ENCODE results near the gene GRIK3.

Gene GRIK3

DNA sequence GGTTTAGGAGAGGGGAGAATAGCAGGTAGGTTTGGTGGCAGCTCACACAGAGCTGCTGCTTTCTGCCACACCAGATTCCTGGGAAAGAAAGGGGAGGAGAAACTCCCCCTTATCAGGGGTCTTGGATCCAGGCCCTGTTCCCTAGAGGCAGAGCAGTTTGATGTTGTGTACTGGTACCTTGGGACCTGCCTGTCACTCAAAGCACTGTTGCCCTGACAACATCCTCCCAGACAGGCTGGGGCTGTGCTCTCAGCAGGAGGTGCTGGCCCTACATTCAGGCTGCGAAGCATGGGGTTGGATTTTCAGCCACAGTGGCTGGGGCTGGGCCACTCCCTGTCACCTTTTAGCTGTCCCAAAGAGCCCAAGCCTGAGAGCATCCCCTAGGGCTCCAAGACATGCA is 188.0 kb downstream of the GRIK3 start:
- DNase-seq = no peak

DNA sequence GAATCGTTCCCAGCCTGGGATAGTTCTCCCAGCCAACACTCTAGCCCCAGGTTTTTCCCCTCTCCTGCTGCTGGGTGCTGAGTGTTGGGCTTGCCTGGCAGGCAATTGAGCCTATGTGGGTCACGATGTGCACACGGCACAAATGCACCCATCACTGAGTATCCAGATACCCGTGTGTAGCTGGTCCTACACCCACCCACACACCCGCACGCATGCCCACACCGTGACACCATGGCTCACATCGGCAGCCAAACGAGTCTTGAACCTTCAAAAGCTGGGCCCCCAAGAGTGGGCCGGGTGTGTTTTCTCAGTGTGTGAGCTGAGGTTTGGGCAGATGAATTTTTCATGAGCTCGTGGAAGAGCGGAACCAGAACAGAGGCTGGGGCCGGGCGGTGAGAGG is 188.5 kb downstream of the GRIK3 start:
- DNase-seq = no peak

DNA sequence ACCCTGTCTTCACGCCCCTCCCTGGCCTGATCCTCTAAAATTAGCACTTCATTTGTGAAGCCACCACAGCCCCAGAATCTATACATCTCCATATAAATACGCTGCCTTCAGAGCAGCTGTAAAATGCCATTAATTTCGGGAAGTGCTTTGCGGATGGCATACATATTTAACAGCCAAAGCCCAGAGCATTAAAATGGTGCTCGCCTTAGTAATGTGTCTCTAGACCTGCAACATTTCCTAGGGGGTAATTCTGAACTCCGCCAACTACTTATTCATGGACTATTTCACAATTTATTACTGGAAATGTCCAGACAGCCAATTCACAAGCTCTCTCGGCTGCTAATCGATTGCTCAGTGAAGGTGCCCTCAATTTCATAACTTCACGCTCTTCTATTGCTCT is 189.4 kb downstream of the GRIK3 start:
- no peak for DNase-seq

DNA sequence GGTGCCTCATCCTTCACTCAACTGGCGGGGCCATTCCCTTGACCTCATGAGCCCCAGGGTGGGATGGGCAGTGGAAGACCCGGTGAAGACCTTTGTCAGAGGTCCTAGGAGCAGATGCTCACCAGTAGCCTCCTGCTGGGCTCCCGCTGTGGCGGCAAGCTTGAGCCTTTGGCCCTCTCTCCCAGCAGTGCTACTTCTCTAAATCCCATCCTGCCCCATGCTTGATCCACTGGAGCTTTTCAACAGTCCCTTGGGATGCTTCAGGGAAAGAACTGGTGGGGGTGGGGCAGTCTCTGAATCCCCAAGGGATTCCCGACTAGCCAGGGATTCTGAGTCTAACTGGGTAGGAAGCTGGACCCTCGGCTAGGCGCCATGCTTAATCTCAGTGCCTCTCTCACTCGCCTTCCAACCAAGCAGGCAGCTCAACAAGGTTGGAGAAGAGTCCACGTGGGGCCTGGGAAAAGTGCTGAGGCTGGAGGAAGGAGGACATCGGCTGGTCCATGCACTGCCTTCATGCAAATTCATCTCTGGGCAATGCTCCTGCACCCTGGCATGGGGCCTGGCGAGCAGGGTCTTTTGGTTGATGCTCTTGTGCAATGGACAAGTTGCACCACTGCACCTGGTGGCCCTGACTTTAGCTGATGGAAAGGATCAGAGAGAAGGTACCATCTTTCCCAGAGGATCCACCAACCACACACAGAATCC is 190.3 kb downstream of the GRIK3 start:
- DNase-seq = no peak

DNA sequence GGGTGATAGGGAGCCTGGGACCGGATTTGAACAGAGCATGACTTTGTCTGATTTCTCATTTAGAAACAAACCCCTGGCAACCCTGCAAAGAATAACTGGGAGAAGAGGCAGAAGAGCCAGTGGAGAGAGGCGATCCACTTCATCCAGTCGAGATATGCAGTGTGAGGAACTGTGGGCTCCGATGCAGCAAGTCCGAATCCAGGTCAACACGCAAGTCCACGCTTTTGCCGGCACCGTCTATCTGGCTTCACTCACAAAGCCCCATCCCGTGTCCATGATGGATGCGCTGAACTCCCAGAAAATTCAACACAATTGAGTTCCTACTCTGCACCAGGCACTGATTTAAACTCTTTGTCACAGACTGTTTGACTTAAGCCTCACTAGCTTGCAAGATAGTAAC is 191.3 kb downstream of the GRIK3 start:
- DNase-seq = no peak

DNA sequence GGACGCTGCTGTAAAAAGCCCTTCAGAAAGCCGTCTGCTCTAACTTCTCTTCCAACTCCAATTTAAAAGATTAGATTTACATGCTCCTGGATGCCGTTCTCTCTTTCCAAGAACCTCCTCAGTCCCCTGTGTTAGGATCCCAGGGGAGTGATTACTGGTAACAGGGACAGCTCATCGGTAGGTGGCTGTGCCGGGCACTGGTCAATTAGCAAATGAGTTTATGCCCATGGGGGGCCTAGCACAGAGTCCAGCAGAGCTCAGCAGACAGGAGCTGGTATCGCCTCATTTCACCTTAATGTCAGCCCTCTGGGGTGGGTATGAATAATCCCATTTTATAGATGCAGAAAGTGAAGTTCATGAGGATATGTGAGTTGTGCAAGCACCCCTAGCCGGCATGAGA is 191.9 kb downstream of the GRIK3 start:
- DNase-seq = no peak

DNA sequence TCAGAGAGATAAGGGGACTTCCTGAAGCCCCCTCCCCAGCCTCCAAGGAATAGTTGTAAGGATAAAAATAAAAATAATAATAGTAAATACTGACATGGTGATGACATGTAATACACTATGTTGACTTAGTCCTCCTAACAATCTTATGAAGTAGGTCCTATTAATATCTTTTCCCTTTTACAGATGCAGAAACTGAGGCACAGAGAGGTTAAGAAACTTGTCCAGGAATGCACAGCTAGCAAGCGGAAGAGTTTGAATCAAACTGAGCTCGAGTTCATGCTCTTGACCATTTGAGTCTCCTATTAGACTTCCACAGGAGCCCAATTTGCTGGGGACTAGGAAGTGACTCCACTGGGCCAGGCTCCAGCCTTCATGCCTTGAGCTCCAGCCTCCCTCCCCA is 194.8 kb downstream of the GRIK3 start:
- no peak for DNase-seq

DNA sequence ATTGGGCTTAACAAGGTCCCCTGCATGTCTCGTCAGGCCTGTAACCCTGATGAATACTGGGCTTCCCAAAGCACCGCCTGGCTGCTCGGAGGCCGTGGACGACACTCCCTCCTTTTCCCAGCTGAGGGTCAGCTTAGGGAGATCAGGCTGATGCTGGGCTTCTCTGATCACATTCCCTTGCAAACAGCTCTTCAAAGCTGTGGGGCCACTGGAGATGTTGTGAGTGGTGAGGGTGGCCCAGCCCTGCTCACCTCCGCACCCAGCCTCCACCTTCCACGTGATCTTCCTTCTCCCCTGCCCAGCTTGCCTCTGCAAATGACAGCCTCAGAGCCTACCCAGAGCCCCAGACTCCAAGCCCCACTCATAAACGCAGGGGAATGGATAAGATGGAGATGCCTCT is 195.4 kb downstream of the GRIK3 start:
- DNase-seq = no peak

DNA sequence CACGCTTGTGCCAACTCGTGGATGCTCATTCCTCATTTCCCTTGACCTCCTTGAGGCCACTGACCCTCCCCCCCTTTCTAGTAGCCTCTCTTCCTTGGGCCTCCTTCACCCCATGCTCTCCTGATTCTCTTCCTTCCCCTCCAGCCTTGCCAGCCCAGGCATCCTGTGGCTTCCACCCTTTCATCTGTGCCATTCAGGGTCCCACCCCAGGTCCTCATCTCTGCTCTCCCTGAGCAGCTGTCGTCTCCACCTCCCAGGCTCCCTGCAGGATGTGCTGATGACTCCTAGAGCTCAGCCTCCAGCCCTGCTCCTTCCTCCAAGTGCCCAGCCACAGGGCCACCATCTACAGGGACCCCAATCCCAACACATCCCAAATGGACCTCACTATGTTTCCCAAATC is 197.4 kb downstream of the GRIK3 start:
- DNase-seq = no peak

DNA sequence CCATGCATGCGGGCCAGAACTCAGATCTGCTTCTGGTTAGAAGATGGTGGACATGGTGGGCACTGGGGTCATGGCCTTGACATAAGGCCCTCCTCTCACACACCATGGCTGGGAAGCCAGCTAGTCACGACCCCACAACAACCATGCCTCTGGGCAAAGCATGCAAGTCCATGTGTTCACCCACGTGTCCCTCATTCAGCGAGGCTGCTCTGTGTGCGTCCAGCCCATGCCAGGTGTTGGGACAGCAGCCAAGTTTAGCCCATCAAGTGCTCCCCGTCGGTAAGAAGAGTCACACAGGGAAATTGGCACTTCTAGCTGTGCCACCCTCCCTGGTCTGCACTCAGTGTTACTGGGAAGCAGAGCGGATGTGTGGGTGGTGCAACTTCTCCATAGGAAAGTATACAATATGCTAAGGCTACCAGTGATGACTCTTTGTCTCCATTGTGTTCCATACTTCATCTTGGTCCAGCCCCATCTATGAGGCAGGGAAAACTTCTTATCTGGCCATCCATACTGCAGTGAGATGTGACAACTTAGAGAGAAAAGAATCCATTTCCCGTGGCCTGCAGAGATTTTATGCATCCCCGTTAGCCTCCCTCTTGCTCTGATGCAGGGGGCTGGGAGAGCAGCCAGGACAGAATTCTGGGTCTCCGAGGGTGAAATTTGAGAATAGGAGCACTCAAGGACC is 198.0 kb downstream of the GRIK3 start:
- peak; percentile 50 to 66 for DNase-seq

DNA sequence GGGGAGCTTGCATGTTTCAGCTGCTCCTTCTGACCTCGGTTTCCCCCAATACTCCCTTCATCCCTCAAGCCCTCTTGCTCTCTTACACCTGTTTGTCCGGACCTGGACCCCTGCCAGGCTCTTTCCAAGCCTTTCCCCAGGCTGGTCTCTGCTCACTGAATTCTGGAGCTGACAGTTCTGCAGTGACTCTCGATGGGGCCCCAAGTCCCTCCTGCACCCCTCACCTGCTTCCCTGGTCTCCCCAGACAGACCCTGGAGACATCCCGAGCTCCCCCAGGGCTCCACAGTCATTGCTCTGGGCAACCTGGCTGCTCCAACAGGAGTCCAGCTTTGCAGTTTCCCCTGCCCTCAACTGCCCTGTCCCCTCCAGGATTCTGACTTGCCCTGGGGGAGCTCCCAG is 198.6 kb downstream of the GRIK3 start:
- DNase-seq = no peak

DNA sequence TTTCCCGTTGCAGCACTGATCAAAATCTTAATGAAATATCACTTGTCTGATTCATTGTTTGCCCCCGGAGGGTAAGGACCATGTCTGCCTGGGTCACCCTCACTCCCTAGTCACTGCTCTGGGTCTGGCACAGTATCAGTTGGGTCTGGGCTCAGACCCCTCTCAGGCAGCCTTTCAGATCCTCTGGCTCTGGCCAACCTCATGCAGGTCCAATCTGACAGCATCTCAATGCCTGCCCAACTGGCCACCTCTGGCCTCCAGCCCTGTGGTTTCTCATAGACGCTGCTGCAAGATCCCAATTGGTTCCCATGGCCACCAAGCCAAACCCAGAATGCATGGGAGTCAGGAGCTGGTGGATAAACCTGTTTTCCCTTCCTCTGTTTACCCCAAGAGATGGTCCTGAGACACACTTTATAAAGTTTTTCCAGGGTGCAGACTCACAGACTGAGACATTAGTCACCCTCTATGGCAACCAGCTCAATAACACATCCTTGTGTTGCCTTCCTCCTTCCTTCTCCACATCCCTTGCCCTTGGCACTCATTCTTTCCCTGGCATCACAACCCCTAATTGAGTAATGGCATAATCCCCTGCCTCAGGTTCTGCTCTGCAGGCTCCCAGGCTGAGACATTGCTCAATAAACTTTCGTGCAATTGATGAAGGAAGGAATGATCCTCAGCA is 199.2 kb downstream of the GRIK3 start:
- no peak for DNase-seq

DNA sequence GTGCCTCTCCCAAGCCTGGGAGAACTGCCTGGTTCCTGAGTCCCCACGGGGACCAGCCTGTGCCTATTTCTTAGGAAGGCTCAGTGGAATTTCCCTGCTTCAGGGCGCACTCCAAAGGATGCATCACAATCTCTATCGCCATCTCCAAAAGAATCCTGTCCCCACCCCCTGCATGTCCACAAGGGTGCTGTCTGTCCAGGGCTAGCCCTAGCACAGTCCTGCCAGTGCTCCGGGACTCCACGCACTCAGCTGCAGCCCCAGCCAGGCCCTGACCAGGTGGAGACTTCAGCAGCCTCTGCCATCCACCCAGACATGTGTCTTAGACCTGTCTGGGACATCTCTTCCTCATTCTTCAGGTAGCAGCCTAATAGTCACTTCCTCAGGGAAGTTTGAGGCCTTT is 199.7 kb downstream of the GRIK3 start:
- DNase-seq = no peak

DNA sequence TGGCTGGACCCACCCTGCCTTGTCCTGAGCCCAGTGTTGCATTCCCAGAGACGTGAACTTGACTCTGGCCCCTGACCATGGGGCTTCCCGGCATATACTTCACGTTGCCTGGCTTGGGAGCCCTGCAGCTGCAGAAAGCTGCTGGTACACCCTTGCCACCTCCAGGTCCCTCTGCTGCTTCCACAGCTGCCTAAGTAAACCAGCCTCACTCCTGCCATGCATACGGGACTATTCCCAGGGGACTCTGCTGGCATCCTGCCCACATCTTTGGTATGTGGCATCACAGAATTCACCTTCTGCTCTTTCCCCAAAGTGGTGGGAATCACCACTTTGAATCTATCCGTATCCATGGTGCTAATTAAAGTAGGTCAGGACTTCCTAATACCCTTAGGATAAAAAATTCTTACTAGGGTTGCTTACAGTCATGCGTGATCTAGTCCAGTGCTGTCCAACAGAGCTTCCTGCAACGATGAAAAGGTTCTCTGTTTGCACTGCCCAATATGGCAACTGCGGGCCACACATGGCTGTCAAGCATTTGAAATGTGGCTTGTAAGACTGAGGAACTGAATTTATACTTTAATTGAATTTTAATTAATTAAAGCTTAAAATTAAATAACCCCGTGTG is 203.0 kb downstream of the GRIK3 start:
- DNase-seq = peak in 1 of 2 experiments; percentile 26

DNA sequence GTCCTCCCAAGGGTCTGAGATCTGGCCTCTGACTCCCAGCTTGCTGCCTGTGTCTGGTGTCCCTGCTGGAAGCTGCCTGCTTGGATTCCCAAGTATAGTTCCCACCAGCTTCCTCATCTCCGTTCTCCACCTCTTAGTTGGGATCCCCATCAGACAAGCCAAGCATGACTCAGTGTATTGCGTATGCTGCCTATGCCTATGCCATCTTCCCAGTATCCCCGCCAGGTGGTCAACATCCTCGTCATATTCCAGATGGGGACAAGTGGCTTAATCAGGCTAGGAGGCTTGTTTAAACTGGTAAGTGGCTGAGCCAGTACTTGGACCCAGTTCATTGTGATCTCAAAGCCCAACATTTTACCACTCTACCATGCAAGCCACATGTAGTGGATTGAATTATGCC is 204.4 kb downstream of the GRIK3 start:
- DNase-seq = peak; percentile 11 to 47

DNA sequence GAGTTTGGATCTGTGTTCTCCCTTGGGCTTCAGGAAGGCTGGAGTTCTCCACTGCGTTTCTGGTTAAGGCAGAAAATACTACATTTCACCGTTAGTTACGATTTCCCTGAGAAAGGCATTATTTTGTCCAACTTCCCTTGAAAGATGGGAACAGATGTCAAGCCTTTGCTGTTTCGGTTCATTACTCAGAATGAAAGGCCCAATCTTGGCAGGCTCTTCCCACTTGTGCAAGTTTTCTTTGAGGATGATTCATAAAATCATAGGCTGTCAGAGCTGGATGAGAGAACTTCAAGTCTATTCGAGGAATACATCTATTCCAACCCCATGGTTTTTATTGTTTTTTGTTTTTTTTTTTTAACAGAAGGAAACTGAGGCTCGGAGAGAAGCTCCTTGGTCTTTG is 205.2 kb downstream of the GRIK3 start:
- DNase-seq = no peak

DNA sequence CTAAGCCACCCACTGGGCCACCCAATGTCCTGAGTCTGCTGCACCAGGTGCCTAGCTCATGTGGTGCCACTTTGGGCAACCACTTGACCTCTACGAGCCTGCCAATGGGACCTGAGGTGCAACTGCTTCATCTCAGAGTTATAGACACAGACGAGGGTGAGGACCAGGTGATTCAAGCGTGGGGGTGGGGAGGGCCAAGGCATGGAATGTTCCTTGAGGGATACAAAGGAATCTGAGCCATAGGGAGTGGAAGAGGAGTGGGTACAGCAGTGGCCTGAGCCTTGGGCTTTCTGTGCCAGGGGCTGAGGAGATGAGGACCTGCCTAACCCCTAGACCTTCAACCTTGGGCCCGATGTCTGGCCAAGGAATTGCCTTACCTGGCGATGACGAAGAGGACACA is 209.1 kb downstream of the GRIK3 start:
- no peak for DNase-seq

DNA sequence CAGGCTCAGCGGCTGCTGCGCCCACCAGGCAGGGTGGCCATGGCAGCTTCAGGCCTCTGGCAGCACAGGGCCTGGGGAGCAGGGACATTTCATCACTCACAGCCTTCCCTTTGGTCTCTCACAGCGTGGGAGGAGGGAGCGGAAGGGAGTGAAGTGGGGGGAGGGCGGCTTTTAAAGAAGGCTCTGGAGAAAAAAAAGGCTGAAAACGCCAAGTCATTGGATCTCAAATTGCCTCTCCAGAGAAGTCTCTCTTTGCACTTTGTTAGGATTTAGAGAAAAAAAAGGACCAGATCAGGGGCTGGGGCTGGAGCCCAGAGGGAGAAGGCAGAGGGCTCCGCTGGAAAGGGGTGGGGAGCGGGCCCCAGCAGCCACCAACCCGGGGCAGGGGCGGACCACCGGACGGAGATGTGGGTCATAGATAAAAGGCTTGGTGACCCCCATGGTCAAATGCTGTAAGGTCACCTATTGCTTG is 209.9 kb downstream of the GRIK3 start:
- DNase-seq = no peak

DNA sequence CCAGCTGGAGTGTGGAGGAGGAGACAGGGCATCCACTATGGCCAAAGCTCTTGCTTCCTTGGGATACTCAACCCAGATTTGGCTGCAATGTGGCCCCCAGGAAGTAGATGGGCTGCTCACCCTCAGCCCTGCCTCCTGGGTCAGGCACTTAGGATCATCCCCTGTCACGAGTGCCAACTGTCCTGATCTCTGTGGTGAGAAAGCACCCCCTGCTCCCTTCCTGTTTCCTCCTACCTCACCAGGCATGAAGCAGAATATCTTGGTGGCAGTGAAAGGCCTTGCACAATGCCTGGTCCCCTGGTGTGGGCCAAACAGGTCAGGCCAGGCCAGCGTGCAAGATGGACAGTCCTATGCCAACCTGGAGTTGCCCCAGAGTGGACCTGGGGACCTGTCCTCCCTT is 211.7 kb downstream of the GRIK3 start:
- DNase-seq = no peak

DNA sequence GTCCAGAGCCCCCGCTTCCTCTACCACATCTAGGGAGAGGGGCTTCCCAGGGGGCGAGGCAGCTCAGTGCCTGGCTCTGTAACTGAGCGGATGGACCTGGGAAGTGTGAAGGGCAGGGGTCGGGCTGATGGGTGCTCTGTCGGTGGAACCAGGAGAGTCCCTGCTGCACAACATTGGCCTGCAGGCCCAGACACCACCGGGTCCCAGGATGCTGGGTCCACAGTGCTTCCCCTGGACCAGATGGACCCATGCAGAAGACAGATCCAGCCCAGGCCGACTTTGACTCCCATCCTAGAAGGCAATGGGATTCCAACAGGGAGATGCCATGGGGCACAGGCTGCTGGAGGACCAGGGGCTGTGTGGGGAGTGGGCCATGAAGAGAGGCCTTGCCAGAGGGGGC is 212.9 kb downstream of the GRIK3 start:
- no peak for DNase-seq

DNA sequence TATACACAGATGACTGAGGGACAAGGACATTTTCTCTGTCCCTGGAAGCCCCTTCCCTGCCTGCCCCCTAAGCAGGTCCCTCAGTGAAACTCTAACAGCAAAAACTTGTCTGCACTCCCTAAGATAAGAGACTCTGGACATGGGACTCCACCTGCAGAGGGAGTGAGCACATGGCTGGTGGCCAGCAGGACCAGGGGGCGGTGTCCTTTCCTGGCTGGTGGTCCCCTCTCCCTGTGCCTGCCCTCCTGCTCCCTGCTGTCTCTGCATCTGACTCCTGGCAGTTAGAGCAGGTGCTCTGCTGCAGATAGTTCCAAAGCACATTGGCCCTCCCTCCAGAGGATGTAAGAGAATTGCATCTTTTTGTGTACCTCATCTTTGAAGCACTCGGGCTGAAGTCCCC is 215.5 kb downstream of the GRIK3 start:
- no peak for DNase-seq

DNA sequence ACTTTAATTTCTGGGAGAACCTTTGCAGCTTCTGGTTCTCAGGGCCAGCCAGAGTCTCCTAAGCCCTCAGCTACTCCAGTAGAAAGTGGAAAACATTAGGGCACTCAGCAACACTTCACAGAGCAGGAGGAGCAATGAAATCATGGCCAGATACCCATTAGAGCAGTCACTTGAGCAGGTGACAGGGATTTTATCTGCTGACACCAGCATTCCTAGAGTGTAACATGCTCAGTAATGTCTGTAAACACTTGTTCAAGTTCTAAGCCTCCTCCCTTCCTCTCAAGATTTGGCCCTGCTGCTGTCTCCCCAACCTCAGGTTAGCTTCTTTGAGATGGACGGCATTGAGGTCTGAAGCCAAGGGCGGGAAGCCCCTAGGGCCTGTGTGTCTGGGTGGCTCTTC is 218.0 kb downstream of the GRIK3 start:
- DNase-seq = no peak

DNA sequence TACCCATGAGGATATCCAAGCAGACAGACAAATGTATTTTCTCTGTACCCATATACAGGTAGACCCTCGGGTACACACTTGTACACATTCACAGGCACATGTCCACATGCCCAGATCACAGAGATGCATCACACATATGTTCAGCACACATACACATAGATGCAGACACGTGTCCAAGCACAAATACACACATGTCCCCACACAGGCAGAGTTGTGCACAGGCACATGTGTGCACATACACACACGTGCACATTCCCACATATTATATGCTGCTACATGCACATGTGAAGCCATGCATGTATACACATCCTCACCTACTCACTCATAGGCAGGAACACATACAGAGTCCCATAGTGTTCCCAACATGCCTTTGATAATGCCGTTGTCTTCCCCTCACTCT is 219.5 kb downstream of the GRIK3 start:
- no peak for DNase-seq

DNA sequence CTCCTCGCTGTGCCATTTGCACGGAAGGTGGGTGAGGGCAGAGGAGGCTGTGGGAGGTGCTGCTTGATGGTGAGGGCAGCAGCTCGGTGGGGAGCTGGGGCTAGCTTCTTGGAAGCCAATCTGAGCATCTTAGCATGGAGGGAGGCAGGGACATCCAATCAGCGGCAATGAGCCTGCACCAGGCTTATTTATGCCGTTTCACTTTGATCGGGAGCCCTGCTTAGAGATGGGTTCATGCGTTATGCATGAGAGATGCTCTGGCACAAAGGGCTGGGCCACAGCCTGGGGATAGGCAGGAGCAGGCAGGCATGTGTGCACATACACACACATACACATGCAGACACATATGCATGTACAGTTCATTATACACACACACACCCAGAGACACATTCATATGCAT is 220.2 kb downstream of the GRIK3 start:
- DNase-seq = no peak
